ENCODE data around the gene RIMKLB. TPM values are rescaled to one million over a fixed set of nuclear protein-coding genes. Genes with fewer than 3 reads are reported as not detected.
"Not testable (repeated sequence)": the region's sequence is repeated elsewhere in the genome, so short reads cannot be mapped to it uniquely, and the experiment has no call there.

The RIMKLB gene
- total RNA-seq, 1 experiment from 2014 or later, result 33.3 TPM

DNA sequence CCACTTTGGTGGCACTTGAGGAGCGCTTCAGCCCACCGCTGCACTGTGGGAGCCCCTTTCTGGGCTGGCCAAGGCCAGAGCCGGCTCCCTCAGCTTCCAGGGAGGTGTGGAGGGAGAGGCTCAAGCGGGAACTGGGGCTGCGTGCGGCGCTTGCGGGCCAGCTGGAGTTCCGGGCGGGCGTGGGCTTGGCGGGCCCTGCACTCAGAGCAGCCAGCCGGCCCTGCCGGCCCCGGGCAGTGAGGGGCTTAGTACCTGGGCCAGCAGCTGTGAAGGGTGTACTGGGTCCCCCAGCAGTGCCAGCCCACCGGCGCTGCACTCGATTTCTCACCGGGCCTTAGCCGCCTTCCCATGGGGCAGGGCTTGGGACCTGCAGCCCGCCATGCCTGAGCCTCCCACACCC, 96.8 kb downstream of the RIMKLB start:
- in situ Hi-C loops (cut with HindIII; ENCODE audit: low pct_unique_long_range_greater_than_20kb, low sequenced_read_pairs); DNase-seq (ENCODE audit: low read depth, low spot score): not testable (repeated sequence)

DNA sequence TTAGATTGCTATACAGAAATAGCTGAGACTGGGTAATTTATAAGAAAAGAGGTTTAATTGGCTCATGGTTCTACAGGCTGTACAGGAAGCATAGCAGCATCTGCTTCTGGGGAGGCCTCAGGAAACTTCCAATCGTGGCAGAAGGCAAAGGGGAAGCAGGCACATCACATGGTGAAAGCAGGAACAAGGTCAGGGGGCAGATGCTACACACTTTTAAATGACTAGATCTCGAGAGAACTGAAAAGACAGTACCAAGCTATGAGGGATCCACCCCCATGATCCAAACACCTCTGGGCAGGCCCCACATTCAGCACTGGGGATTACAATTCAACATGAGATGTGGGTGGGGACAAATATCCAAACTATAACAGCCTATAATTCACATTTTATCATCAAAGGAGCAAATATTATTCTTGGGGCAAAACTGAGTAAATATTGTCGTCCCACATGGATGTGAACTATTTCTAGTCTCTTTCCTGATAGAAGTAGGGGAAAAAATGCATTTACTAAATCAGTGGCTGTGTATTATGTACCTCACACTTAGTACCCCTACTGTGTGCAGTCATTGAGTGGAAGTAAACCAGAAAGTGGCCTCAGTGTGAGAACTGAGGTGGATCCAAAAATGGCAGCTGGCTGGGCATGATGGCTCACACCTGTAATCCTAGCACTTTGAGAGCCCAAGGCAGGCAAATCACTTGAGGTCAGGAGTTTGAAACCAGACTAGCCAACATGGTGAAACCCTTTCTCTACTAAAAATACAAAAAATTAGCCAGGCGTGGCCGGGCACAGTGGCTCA, 99.2 kb downstream of the RIMKLB start:
- in situ Hi-C loops (cut with HindIII; ENCODE audit: low pct_unique_long_range_greater_than_20kb, low sequenced_read_pairs), result no loop called here
- DNase-seq (ENCODE audit: low read depth, low spot score), result no peak

DNA sequence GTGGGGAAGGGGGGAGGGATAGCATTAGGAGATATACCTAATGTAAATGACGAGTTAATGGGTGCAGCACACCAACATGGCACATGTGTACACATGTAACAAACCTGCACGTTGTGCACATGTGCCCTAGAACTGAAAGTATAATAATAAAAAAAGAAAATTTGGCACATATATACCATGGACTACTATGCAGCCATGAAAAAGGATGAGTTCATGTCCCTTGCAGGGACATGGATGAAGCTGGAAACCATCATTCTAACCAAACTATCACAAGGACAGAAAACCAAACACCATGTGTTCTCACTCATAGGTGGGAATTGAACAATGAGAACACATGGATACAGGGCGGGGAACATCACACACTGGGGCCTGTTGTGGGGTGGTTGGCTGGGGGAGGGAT, 103.4 kb downstream of the RIMKLB start:
- DNase-seq (ENCODE audit: low read depth, low spot score); in situ Hi-C loops (cut with HindIII; ENCODE audit: low pct_unique_long_range_greater_than_20kb, low sequenced_read_pairs): not testable (repeated sequence)

DNA sequence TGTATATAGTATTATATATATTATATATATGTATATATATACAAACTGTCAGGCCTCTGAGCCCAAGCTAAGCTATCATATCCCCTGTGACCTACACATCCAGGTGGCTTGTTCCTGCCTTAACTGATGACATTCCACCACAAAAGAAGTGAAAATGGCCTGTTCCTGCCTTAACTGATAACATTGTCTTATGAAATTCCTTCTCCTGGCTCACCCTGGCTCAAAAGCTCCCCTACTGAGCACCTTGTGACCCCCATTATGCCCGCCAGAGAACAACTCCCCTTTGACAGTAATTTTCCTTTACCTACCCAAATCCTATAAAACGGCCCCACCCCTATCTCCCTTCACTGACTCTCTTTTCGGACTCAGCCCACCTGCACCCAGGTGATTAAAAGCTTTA, 107.0 kb downstream of the RIMKLB start:
- in situ Hi-C loops (cut with HindIII; ENCODE audit: low pct_unique_long_range_greater_than_20kb, low sequenced_read_pairs); DNase-seq (ENCODE audit: low read depth, low spot score): not testable (repeated sequence)

DNA sequence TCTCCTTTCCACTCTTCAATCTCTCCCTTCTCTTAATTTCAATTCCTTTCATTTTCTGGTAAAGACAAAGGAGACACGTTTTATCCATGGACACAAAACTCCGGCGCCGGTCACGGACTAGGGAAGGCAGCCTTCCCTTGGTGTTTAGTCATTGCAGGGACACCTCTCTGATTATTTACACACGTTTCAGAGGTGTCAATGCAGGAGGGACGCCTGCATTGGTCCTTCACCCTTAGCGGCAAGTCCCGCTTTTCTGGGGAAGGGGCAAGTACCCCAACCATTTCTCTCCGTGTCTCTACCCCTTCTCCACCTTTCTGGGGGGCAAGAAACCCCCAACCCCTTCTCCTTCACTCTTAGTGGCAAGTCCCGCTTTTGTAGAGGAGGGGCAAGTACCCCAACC, 107.7 kb downstream of the RIMKLB start:
- in situ Hi-C loops (cut with HindIII; ENCODE audit: low pct_unique_long_range_greater_than_20kb, low sequenced_read_pairs); DNase-seq (ENCODE audit: low read depth, low spot score): not testable (repeated sequence)

DNA sequence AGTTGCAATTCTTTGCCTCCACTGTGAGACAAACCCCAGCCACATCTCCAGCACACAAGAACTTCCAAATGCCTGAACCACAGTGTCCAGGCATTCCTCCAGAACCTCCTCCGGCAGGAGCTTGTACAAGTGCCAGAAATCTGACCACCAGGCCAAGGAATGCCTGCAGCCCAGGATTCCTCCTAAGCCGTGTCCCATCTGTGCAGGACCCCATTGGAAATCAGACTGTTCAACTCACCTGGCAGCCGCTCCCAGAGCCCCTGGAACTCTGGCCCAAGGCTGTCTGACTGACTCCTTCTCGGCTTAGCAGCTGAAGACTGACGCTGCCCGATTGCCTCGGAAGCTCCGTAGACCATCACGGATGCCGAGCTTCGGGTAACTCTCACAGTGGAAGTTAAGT, 109.3 kb downstream of the RIMKLB start:
- in situ Hi-C loops (cut with HindIII; ENCODE audit: low pct_unique_long_range_greater_than_20kb, low sequenced_read_pairs); DNase-seq (ENCODE audit: low read depth, low spot score): not testable (repeated sequence)

DNA sequence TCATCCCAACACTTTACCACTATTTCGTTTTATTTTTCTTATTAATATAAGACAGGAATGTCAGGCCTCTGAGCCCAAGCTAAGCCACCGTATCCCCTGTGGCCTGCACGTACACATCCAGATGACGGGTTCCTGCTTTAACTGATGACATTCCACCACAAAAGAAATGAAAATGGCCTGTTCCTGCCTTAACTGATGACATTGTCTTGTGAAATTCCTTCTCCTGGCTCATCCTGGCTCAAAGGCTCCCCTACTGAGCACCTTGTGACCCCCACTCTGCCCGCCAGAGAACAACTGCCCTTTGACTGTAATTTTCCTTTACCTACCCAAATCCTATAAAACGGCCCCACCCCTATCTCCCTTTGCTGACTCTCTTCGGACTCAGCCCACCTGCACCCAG, 112.3 kb downstream of the RIMKLB start:
- DNase-seq (ENCODE audit: low read depth, low spot score); in situ Hi-C loops (cut with HindIII; ENCODE audit: low pct_unique_long_range_greater_than_20kb, low sequenced_read_pairs): not testable (repeated sequence)

DNA sequence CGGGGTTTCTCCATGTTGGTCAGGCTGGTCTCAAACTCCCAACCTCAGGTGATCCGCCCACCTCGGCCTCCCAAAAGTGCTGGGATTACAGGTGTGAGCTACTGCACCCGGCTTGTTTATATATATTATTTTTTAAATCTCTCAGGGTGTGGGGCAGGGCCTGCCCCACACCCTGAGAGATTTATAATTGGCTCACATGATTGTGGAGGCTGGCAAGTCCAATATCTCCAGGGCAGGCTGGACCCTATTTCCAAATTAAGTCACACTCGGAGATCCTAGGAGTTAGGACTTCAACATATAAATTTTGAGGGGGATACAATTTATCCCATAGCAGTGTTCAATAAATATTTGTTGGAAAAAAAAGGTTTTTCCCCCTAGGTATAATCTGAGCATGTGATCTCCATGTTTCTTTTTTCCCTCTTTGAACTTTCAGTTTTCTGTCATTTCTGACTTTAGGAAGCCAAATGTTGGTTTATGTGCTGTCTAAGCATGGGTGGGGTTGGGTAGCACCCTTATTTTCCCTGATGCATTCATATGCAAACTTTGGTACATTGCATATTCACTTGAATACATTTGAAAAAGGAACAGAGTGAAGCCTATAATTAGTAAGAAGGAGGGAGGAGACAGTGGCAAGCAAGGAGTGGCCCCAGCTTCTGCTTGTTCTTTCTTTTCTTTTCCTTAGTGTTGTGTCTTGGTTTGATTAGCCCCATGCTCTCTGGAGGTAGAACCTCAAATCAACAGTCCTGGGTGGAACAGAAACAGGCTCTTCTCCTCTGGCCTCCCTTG, 116.0 kb downstream of the RIMKLB start:
- in situ Hi-C loops (cut with HindIII; ENCODE audit: low pct_unique_long_range_greater_than_20kb, low sequenced_read_pairs), result no loop called here
- DNase-seq (ENCODE audit: low read depth, low spot score), result no peak

DNA sequence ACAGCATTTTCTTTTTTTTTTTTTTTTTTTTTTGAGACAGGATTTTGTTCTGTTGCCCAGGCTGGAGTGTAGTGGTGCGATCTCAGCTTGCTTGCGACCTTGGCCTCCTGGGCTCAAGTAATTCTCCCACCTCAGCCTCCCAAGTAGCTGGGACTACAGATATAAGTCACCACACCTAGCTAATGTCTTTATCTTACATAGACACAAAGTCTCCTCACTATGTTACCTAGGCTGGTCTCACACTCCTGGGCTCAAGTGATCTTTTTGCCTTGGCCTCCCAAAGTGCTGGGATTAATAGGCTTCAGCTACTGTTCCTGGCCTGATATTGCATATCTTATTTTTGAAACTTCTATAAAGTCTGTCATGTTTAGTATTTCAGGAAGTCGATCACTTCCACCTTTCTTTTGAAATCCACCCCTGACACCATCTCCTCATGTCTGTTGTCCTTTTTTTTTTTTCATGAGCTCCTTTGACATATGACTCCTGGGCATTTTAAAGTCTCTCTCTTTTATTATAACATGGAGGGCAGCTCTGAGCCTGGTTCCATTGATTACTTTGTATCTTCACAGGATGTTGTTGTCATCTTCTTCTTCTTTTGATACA, 118.8 kb downstream of the RIMKLB start:
- no peak for DNase-seq (ENCODE audit: low read depth, low spot score)
- in situ Hi-C loops (cut with HindIII; ENCODE audit: low pct_unique_long_range_greater_than_20kb, low sequenced_read_pairs), result no loop called here

DNA sequence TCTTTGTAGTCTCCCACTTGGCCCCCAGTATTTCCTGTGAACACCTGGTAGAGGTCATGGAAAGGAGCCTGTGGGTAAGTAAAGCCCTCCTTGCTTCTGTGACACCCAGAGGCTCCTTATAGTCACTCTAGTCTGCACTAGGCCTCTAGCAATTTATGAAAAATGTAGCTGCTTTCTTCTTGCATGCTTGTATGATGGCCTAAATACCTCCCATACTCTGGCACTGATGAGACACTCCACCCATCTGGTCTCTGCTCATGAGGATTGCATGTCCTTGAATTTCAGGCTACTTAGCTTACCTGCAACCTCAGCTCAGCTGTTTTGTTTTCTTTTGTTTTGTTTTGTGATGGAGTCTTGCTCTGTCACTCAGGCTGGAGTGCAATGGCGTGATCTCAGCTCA, 120.1 kb downstream of the RIMKLB start:
- in situ Hi-C loops (cut with HindIII; ENCODE audit: low pct_unique_long_range_greater_than_20kb, low sequenced_read_pairs), result no loop called here
- DNase-seq (ENCODE audit: low read depth, low spot score), result no peak

DNA sequence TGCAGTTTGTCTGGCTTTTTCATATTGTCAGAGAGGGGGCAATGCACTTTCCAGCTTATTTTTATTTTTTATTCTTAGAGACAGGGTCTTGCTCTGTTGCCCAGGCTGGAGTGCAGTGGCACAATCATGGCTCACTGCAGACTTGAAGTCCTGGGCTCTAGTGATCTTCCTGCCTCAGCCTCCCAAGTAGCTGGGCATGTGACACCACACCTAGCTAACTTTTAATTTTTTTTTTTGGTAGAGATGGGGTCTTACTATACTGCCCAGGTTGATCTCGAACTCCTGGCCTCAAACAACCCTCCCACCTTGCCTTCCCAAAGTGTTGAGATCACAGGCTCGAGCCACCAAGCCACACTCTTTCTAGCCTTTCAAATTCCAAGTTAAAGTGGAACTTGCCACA, 120.7 kb downstream of the RIMKLB start:
- in situ Hi-C loops (cut with HindIII; ENCODE audit: low pct_unique_long_range_greater_than_20kb, low sequenced_read_pairs), result no loop called here
- no peak for DNase-seq (ENCODE audit: low read depth, low spot score)

DNA sequence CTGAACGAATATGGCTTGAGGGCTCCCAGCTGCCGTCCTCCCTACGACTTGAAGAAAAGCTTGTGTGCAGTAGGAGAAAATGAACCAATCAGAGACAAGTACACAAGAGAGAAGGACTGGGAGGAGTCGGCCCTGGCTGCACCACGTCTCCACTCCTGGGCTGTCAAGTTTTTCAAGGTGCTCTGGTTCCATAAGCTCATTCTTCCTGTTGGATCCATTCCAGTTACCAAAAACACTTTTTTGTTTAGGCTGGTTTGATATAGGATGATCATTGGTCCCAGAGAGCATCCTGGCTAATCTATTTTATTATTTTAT, 121.8 kb downstream of the RIMKLB start:
- no peak for DNase-seq (ENCODE audit: low read depth, low spot score)
- in situ Hi-C loops (cut with HindIII; ENCODE audit: low pct_unique_long_range_greater_than_20kb, low sequenced_read_pairs), result no loop called here

DNA sequence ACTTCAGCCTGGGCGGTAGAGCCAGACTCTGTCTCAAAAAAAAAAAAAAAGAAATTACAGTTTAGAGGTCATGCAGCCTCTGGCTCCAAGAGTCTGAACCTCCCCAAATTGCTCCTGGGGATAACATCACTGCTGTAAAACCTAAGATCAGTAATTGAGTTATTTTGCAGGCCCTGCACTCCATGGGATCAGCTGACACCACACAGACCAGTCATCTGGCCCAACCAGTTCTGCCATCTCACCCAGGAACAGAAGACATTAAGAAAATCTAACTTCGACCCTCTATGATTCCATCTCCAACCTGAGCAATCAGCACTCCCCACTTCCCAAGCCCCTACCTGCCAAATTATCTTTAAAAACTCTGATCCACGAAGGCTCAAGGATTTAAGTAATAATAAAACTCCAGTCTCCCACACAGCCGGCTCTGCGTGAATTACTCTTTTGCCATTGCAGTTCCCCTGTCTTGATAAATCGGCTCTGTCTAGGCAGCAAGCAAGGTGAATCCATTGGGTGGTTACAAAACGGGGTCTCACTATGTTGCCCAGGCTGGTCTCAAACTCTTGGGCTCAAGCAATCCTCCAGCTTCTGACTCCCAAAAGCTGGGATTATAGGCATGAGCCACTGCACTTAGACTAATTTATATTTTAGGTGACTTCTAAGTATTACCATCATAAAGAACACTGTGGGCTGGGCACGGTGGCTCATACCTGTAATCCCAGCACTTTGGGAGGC, 123.1 kb downstream of the RIMKLB start:
- in situ Hi-C loops (cut with HindIII; ENCODE audit: low pct_unique_long_range_greater_than_20kb, low sequenced_read_pairs); DNase-seq (ENCODE audit: low read depth, low spot score): not testable (repeated sequence)

DNA sequence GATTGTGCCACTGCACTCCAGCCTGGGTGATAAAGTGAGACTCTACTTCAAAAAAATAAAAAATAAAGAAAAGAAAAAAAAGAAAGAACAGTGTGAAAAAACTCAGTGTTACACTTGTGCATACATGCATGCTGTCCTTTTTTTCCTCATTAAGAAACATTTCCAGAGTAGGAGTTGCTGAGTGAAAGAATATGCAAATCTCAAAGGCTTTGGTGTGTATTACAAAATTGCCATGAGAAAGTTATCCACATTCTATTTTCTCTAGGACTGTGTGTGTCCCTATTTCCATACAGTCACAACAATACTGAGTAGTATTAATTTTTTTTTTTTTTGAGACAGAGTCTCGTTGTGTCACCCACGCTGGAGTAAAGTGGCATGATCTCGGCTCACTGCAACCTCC, 123.8 kb downstream of the RIMKLB start:
- in situ Hi-C loops (cut with HindIII; ENCODE audit: low pct_unique_long_range_greater_than_20kb, low sequenced_read_pairs), result no loop called here
- no peak for DNase-seq (ENCODE audit: low read depth, low spot score)

DNA sequence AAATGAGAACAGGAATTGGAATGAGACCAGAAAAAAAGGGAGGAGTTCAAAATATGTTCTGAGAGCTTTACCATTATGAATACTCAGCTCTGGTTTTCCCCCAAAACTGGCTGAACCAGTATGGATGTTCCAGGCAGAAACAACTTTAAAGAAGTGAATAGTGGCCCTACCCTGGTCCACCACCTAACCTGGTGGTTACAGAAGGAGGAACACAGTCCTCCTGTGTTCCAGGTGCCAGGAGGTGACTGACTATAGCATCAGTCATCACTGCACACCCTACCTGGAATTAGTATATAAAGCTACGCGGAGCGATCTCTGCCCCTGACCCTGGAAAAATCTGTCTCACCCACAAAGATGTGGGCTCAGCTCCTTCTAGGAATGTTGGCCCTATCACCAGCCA, 124.5 kb downstream of the RIMKLB start, which contains the start of gene A2ML1:
TSS of gene A2ML1 (plus strand) at position 324 of the 400 bp plus-strand sequence. CDS start at position 355, 31 bp downstream.
- in situ Hi-C loops (cut with HindIII; ENCODE audit: low pct_unique_long_range_greater_than_20kb, low sequenced_read_pairs), result no loop called here

DNA sequence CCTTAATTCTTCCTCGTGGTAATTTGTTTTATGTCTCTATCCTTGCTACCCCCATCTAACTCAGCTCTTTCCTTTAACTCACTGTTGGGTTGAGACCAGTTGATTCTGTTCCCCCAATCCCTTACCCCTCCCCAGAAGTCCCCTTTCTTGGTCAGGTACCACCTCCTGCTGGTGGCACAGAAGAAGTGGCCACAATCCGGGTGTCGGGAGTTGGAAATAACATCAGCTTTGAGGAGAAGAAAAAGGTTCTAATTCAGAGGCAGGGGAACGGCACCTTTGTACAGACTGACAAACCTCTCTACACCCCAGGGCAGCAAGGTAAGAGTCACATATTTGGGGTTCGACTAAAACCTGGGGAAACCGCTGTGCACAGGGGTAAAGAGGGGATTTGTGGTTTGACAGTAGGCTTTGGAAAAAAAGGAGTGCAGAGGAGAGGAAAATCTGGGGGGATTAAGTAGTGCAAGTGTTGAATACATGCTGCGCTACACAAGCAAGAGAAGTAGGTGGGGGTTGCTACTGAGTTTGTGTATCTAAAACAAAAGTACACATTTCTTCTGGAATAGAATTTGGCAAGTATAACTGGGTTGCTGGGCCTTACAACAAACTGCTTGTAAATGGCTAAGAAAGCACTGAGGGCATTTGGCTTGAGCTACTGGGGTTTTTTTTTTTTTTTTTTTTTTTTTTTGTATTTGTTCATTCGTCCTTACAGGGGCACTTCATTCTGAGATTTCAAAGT, 125.9 kb downstream of the RIMKLB start:
- in situ Hi-C loops (cut with HindIII; ENCODE audit: low pct_unique_long_range_greater_than_20kb, low sequenced_read_pairs), result no loop called here
- peak; percentile 79 for DNase-seq (ENCODE audit: low read depth, low spot score)

More for the DNA sequence above, 124.5 kb downstream of the RIMKLB start, which contains the start of gene A2ML1:
- no peak for DNase-seq (ENCODE audit: low read depth, low spot score)

DNA sequence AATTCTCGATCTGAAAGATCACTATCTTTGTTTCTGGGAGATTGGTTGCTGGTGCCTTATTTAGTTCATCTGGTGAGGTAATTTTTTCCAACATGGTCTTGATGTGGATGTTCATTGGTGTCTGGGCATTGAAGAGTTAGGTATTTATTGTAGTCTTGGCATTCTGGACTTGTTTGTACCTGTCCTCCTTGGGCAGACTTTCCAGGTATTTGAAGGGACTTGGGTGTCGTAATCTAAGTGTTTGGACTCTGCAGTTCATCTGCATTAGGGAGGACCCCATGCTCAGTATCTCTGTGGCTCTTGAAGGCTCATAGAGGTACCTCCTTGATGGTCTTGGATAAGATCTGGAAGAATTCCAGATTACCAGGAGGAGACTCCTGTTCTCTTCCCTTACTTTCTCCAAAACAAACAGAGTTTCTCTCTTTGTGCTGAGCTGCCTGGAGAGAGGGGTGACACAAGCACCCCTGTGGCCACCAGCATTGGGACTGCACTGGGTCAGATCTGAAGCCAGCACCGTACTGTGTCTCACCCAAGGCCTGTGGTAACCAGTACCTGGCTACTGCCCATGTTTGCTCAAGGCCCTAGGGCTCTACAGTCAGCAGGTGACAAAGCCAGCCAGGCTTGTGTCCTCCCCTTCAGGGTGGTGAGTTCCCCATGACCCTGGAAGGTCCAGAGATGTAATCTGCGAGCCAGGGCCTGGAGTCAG, 129.9 kb downstream of the RIMKLB start:
- no peak for DNase-seq (ENCODE audit: low read depth, low spot score)
- in situ Hi-C loops (cut with HindIII; ENCODE audit: low pct_unique_long_range_greater_than_20kb, low sequenced_read_pairs), result no loop called here
